Measurements from ENCODE around the gene NAV2.

- no peak for TF ChIP-seq RAD21 (conservative IDR thresholded peaks at IDR 0.05)
- no peak for TF ChIP-seq CTCF (IDR thresholded peaks at IDR 0.05; ENCODE audit: poor library complexity, severe bottlenecking)
- TF ChIP-seq TAF1 (IDR thresholded peaks at IDR 0.05; ENCODE audit: low read depth), result no peak
- no peak for TF ChIP-seq EP300 (conservative IDR thresholded peaks at IDR 0.05; ENCODE audit: poor library complexity, severe bottlenecking)
Measured at GRCh38 chr11:19907839-19908238, 195.2 kb downstream of the NAV2 start.

Measured in neural cell (in vitro differentiated cells).